Left lung (tissue), 10 donors: Measurements from ENCODE around the gene TNFSF4. TPM values are rescaled to one million over a fixed set of nuclear protein-coding genes. Genes with fewer than 3 reads are reported as not detected.
A peak's percentile ranks its signal among the peaks of the same experiment; 100 is the strongest.

Source experiments
- ATAC-seq: fragments of 200-7000 bp; cut with Tn5 transposase; one replicate; pipeline ENCODE4 v1.9.1; 2020; ENCODE audit warnings: moderate library complexity
- DNase-seq, 4 donors: peaks; one replicate each; pipeline ENCODE4 v3.0.0-alpha.2; 2013 to 2020
- H3K27ac ChIP-seq, 2 donors: fragments of 200-600 bp; sonication (generic) in 1 of 2; one replicate each; pipeline versions ENCODE4 v1.5.0 to v1.8.0; 2020 to 2021
- H3K27me3 ChIP-seq, 2 donors: fragments of 200-600 bp; sonication (generic) in 1 of 2; one replicate each; pipeline versions ENCODE4 v1.5.0 to v1.8.0; 2020 to 2021
- H3K36me3 ChIP-seq, 2 donors: fragments of 200-600 bp; sonication (generic) in 1 of 2; one replicate each; pipeline versions ENCODE4 v1.5.0 to v1.8.0; 2020 to 2021
- H3K4me1 ChIP-seq, 2 donors: fragments of 200-600 bp; one replicate each; pipeline ENCODE4 v1.8.0; 2021
- H3K4me3 ChIP-seq, 2 donors: fragments of 200-600 bp; sonication (generic) in 1 of 2; one replicate each; pipeline versions ENCODE4 v1.5.0 to v1.8.0; 2020 to 2021; ENCODE audit warnings: mild to moderate bottlenecking in 1 of 2
- H3K9me3 ChIP-seq, 2 donors: fragments of 200-600 bp; sonication (generic) in 1 of 2; one replicate each; pipeline versions ENCODE4 v1.5.0 to v1.8.0; 2020 to 2021
- intact Hi-C, 2 donors: fragments of 100-400 bp; cut with DNase I; formaldehyde crosslinking; loops; one replicate each; pipeline versions ENCODE4 v1.11.2 to v1.14.2; 2022
- polyA plus RNA-seq, 6 donors: library from polyadenylated mRNA; unstranded; fragments of 120-200 nt; gene quantifications; one replicate each; pipeline ENCODE4 v1.2.1, GENCODE V29; 2013; ENCODE audit not compliant: insufficient read length in 6 of 6
- total RNA-seq, 2 donors: library from RNA; stranded (reverse); fragmentation: NEBNext Ultra II Directional; extraction: Animal tissue kit (Norgen Biotek cat#: 25700); gene quantifications; one replicate each; pipeline ENCODE4 v1.2.1, GENCODE V29; 2021
- TF ChIP-seq, protein P1 (sequence below), 2 donors: fragments of 200-600 bp; sonication (generic) in 1 of 2; IDR thresholded peaks; one replicate each; pipeline versions ENCODE4 v1.5.0 to v1.8.0; 2021; ENCODE audit warnings: antibody characterized with exemption in 2 of 2
- donor health status: DM: no; HTN: yes; CAD: no.
- donor health status: DM: no; HTN: no; CAD: no.

TNFSF4 gene
- total and polyA plus RNA-seq, 8 donors: 0.73 to 3.2 (median 2.0) TPM

DNA sequence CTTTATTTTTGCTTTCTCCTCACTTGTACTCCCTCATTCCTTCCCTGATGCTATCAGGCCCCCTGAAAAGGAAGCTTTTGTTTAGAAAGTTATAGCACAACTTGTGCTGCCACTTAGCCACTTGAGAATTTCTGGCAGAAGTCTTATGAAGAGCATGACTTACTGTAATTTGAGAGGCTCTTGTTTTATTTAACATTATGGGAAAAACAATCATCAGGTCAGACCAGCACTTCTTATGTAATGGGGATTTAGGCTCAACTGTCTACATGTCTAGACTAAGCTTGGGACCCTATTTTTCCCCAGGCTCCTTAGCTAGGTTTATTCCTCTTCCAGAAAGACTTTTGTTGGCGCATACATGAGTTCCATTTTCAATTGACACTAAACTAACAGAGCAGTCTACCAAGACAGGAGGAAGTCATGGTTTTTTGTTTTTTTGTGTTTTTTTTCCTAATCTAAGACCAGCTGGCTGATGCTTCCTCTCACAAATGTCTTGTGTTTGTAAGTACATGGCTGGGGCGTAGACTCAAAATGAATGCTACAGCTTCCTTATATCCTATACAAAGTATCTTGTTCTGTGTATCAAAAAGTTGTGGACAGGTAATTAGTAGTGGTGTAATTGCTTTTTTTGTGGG is 31.5 kb downstream of the TNFSF4 start:
- intact Hi-C loops: no loop called here
- DNase-seq (peak in 2 of 4 donors; percentile 3 to 41), ATAC-seq (peak; percentile 80)
- Histone ChIP-seq H3K4me3 (no peak overlapping the region), H3K36me3 (no peaks in the 10 kb centered on the region), H3K4me1 (peaks cover 0 to 5% of the 10 kb centered on the region in 2 donors), H3K27me3 (no peaks in the 10 kb centered on the region), H3K9me3 (peaks cover 0 to 32% of the 10 kb centered on the region in 2 donors), H3K27ac (no peak overlapping the region)
- TF ChIP-seq, protein P1, sequence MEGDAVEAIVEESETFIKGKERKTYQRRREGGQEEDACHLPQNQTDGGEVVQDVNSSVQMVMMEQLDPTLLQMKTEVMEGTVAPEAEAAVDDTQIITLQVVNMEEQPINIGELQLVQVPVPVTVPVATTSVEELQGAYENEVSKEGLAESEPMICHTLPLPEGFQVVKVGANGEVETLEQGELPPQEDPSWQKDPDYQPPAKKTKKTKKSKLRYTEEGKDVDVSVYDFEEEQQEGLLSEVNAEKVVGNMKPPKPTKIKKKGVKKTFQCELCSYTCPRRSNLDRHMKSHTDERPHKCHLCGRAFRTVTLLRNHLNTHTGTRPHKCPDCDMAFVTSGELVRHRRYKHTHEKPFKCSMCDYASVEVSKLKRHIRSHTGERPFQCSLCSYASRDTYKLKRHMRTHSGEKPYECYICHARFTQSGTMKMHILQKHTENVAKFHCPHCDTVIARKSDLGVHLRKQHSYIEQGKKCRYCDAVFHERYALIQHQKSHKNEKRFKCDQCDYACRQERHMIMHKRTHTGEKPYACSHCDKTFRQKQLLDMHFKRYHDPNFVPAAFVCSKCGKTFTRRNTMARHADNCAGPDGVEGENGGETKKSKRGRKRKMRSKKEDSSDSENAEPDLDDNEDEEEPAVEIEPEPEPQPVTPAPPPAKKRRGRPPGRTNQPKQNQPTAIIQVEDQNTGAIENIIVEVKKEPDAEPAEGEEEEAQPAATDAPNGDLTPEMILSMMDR (IDR thresholded peaks at IDR 0.05): no peak

DNA sequence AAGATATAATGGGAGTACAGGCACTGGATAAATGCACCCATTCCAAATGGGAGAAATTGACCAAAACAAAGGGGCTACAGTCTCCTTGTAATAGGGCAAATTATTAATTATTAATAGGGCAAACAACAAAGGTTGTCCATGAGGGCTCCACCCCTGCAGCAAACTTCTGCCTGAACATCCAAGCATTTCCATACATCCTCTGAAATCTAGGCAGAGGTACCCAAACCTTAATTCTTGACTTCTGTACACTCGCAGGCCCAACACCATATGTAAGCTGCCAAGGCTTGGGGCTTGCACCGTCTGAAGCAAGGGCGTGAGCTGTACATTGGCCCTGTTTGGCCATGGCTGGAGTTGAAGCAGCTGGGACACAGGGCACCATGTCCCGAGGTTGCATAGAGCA is 33.7 kb downstream of the TNFSF4 start:
- intact Hi-C loops: no loop called here
- no peak overlapping the region for H3K4me3 ChIP-seq
- H3K4me1 ChIP-seq: peaks cover 0 to 5% of the 10 kb centered on the region in 2 donors
- H3K27ac ChIP-seq: no peak overlapping the region
- H3K36me3 ChIP-seq: no peaks in the 10 kb centered on the region
- peaks cover 0 to 32% of the 10 kb centered on the region in 2 donors for H3K9me3 ChIP-seq
- H3K27me3 ChIP-seq: no peaks in the 10 kb centered on the region
- TF ChIP-seq, protein P1 (IDR thresholded peaks at IDR 0.05): no peak
- no peak for ATAC-seq
- no peak for DNase-seq

DNA sequence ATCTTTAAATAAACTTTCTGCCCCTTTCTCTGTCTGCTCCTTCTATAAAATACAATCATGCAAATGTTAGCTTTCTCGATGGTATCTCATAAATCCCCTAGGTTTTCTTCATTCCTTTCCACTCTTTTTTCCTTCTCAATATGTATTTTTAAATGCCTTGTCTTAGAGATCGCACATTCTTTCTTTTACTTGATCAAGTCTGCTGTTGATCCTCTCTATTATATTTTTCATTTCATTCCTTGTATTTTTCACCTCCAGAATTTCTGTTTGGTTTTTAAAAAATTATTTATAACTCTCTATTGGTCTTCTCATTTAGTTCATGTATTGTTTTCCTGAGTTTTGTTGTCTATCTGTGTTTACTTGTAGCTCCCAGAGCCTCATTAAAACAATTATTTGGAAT is 36.0 kb downstream of the TNFSF4 start:
- H3K9me3 ChIP-seq: peaks cover 0 to 32% of the 10 kb centered on the region in 2 donors
- ATAC-seq (no peak), DNase-seq (no peak)
- no peaks in the 10 kb centered on the region for H3K36me3 ChIP-seq
- H3K27ac ChIP-seq: no peak overlapping the region
- intact Hi-C loops: no loop called here
- H3K27me3 ChIP-seq: no peaks in the 10 kb centered on the region
- no peak overlapping the region for H3K4me3 ChIP-seq
- TF ChIP-seq, protein P1 (IDR thresholded peaks at IDR 0.05): no peak
- H3K4me1 ChIP-seq: peaks cover 0 to 4% of the 10 kb centered on the region in 2 donors

DNA sequence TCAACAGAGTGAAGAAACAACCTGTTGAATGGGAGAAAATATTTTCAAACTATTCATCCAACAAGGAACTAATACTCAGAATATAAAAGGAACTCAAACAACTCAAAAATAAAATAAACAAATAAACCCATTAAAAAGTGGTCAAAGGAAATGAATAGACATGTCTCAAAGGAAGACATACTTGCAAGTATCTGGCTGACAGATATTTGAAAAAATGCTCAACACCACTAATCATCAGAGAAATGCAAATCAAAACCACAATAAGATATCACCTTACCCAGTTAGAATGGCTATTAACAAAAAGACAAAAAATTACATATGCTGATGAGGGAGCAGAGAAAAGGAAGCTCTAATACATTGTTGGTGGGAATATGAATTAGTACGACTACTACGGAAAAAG is 38.2 kb downstream of the TNFSF4 start:
- Histone ChIP-seq H3K27ac (no peak overlapping the region), H3K4me3 (no peak overlapping the region), H3K4me1 (no peaks in the 10 kb centered on the region), H3K9me3 (peaks cover 0 to 28% of the 10 kb centered on the region in 2 donors), H3K27me3 (no peaks in the 10 kb centered on the region), H3K36me3 (no peaks in the 10 kb centered on the region)
- DNase-seq: no peak
- intact Hi-C loops: no loop called here
- TF ChIP-seq, protein P1 (IDR thresholded peaks at IDR 0.05): no peak
- ATAC-seq: no peak

DNA sequence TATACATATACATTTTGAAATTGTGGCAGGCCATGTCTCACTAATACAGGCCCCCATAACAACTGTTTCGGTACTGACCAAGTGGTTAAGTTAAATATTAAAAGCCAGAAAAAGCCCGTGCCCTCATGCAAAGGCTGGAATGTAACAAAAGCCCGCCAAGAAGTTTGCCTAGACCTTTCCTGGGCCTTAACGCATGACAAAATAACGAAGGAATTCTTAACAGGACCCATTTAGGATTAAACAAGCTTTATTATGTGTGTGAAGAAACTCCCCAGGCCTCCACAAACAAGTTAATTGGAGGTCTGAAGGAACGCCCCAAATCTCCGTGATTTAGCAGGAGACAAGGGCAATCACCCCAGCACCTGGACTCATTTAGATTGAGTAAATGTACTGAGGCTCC is 42.4 kb downstream of the TNFSF4 start:
- no peak overlapping the region for H3K4me3 ChIP-seq
- TF ChIP-seq, protein P1 (IDR thresholded peaks at IDR 0.05): no peak
- no peaks in the 10 kb centered on the region for H3K36me3 ChIP-seq
- ATAC-seq (no peak), DNase-seq (no peak)
- H3K9me3 ChIP-seq: no peaks in the 10 kb centered on the region
- intact Hi-C loops: no loop called here
- no peaks in the 10 kb centered on the region for H3K27me3 ChIP-seq
- H3K4me1 ChIP-seq: no peaks in the 10 kb centered on the region
- no peak overlapping the region for H3K27ac ChIP-seq
